ENCODE results near the gene RERE. TPM values are rescaled to one million over a fixed set of nuclear protein-coding genes. Genes with fewer than 3 reads are reported as not detected.

Gene RERE
- total RNA-seq, 1 experiment from 2014 or later: 161 TPM

- ChIA-PET CTCF (no interaction called here), POLR2A (no interaction called here)
- DNase-seq (ENCODE audit: low spot score) (no peak), ATAC-seq (peak; percentile 64)
- no peak for TF ChIP-seq NFE2L1 (CRISPR knock-in tag; IDR thresholded peaks at IDR 0.05)
- TF ChIP-seq HMGA2 (CRISPR knock-in tag; IDR thresholded peaks at IDR 0.05): no peak
- TF ChIP-seq ATF3 (CRISPR knock-in tag; conservative IDR thresholded peaks at IDR 0.05): no peak
- no peak for TF ChIP-seq USF2 (CRISPR knock-in tag; IDR thresholded peaks at IDR 0.05)
- no peak for TF ChIP-seq SOX15 (CRISPR knock-in tag; IDR thresholded peaks at IDR 0.05)
- no peak overlapping the region for H3K4me3 Mint-ChIP-seq
- peaks cover 19% of the 10 kb centered on the region for H3K9me3 Mint-ChIP-seq
- peaks cover 31% of the 10 kb centered on the region for H3K4me1 Mint-ChIP-seq
- H3K36me3 Mint-ChIP-seq: peaks cover 28% of the 10 kb centered on the region
- H3K27ac Mint-ChIP-seq: no peak overlapping the region
- no peaks in the 10 kb centered on the region for H3K27me3 Mint-ChIP-seq (ENCODE audit: low read depth)
These were observed 84.0 kb downstream of the RERE start for GRCh38 chr1:8733484-8733883.

GRCh38 chr1:8731162-8731561 lies 86.3 kb downstream of the RERE start:
- CTCF ChIA-PET: interaction anchor here (0.6 to 3.5 kb wide), 7 partner anchors 9 to 162 kb away, joined by 3 to 22 read pairs (median 3); no protein-coding TSS in a partner anchor
- TF ChIP-seq RELA (CRISPR knock-in tag; IDR thresholded peaks at IDR 0.05; ENCODE audit: borderline replicate concordance): no peak
- no peak for TF ChIP-seq MXD4 (CRISPR knock-in tag; IDR thresholded peaks at IDR 0.05; ENCODE audit: borderline replicate concordance)
- no peak for TF ChIP-seq ZNF423 (CRISPR knock-in tag; IDR thresholded peaks at IDR 0.05)
- no peak for TF ChIP-seq GTF2I (CRISPR knock-in tag; conservative IDR thresholded peaks at IDR 0.05)
- no peak for TF ChIP-seq MYBL2 (CRISPR knock-in tag; IDR thresholded peaks at IDR 0.05)
- TF ChIP-seq ERG (CRISPR knock-in tag; IDR thresholded peaks at IDR 0.05): no peak
- H3K4me3 Mint-ChIP-seq: peak overlapping the region; percentile 4; the same call in 1 of the 2 replicates
- POLR2A ChIA-PET: interaction anchor here (0.5 kb wide), 1 partner anchor 30 kb away, joined by 3 read pairs; no protein-coding TSS in a partner anchor
- DNase-seq (ENCODE audit: low spot score) (no peak), ATAC-seq (peak; percentile 68)
- peaks cover 13% of the 10 kb centered on the region for H3K9me3 Mint-ChIP-seq
- peak overlapping the region; percentile 38 for H3K27ac Mint-ChIP-seq
- no peaks in the 10 kb centered on the region for H3K27me3 Mint-ChIP-seq (ENCODE audit: low read depth)
- peaks cover 41% of the 10 kb centered on the region for H3K4me1 Mint-ChIP-seq
- H3K36me3 Mint-ChIP-seq: peaks cover 18% of the 10 kb centered on the region

- no peak for DNase-seq (ENCODE audit: low spot score)
- Mint-ChIP-seq H3K36me3 (peaks cover 17% of the 10 kb centered on the region), H3K27ac (no peak overlapping the region; the same call in 1 of the 2 replicates), H3K9me3 (peaks cover 13% of the 10 kb centered on the region), H3K4me3 (no peak overlapping the region), H3K27me3 (ENCODE audit: low read depth) (no peaks in the 10 kb centered on the region), H3K4me1 (peaks cover 38% of the 10 kb centered on the region)
- ATAC-seq: no peak
- POLR2A ChIA-PET: no interaction called here
- CTCF ChIA-PET: interaction anchor here (0.7 to 4.0 kb wide), 5 partner anchors 10 to 314 kb away, joined by 3 to 27 read pairs (median 4); no protein-coding TSS in a partner anchor
- no peak for TF ChIP-seq MYBL2 (CRISPR knock-in tag; IDR thresholded peaks at IDR 0.05)
- no peak for TF ChIP-seq PREB (CRISPR knock-in tag; IDR thresholded peaks at IDR 0.05; ENCODE audit: borderline replicate concordance)
- TF ChIP-seq USF1 (CRISPR knock-in tag; IDR thresholded peaks at IDR 0.05): no peak
- no peak for TF ChIP-seq NR2C2 (CRISPR knock-in tag; IDR thresholded peaks at IDR 0.05)
- no peak for TF ChIP-seq ATF2 (CRISPR knock-in tag; IDR thresholded peaks at IDR 0.05; ENCODE audit: borderline replicate concordance, low read depth)
- TF ChIP-seq IRF2 (CRISPR knock-in tag; IDR thresholded peaks at IDR 0.05; ENCODE audit: borderline replicate concordance, low read depth): no peak
- TF ChIP-seq ZNF416 (CRISPR knock-in tag; IDR thresholded peaks at IDR 0.05): no peak
- no peak for TF ChIP-seq TP53 (CRISPR knock-in tag; IDR thresholded peaks at IDR 0.05)
- no peak for TF ChIP-seq CTCF (IDR thresholded peaks at IDR 0.05)
- TF ChIP-seq ZBTB43 (CRISPR knock-in tag; IDR thresholded peaks at IDR 0.05): no peak
These were observed 89.0 kb downstream of the RERE start for GRCh38 chr1:8728464-8728863.

Measured in WTC11 (cell line).